Fibroblast of skin of left biceps (primary cell): Measurements from ENCODE around the gene ZNF239.
A peak's percentile ranks its signal among the peaks of the same experiment; 100 is the strongest.
"Not testable (repeated sequence)": the region's sequence is repeated elsewhere in the genome, so short reads cannot be mapped to it uniquely, and the experiment has no call there.

Source experiments
- DNase-seq, 2 experiments: peaks; one replicate each; pipeline ENCODE4 v3.0.0-alpha.2; 2013; ENCODE audit warnings: low read depth in 2 of 2

The ZNF239 gene

DNA sequence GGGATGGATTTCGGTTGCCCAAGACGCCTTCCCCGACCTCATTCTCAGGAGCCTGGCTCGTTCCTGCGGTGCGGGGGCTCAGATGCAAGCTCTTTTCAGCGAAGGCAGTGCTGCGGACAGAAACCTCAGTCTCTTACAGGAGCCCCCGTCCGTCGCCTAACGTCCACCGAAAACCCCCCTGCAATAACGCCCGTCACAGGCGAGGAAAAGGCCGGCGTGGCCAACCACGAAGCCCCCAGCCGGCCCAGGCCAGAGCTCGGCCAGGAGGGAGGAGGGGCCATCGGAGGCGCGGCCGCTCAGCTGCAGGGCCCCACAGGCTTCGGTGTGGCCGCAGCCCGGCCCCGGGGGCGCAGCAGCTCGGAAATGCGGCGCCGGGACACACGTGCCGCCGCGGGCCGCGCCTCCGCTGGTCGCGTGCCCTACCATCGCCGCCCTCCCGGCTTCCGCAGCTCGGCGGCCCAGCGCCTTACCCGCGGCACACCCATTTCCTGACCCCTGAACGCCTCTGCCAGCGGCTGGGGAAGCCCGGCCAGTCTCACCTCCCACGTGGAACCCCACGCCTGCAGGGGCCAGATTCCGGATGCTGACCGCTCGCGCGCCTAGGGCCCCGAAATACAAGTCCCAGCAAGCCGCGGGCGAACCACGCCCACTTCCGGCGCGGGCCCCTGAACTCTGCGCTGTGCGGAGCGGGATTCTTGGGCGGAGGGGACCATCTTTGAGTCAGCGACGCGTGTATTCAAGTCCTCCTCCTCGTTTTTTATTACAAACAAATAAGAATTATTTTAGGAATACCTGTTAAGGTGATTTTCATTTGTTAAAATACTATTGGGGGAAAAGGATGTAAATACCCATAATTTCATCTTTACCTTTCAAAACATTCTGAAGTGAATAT is at the start of gene ZNF239:
TSS of gene ZNF239 (minus strand) at position 616 of the 892 bp plus-strand sequence. CDS start 16,537 bp downstream, outside the sequence.
- DNase-seq, result peak; percentile 54 to 56

- DNase-seq, result no peak
Measured at GRCh38 chr10:43623351-43623750, 48.9 kb upstream of the ZNF239 start.

DNA sequence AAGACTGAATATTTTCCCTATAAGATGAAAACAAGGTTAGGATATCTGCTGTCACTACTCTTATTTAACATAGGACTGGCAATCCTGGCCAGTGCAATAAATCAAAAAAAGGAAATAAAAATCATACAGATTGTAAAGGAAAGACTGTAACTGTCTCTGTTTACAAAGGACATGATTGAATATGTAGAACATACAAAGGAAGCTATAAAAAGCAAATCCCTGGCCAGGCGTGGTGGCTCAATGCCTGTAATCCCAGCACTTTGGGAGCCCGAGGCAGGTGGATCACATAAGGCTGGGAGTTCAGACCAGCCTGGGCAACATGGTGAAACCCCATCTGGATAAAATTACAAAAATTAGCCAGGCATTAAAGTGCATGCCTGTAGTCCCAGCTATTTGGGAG is 47.6 kb upstream of the ZNF239 start:
- no peak for DNase-seq

DNA sequence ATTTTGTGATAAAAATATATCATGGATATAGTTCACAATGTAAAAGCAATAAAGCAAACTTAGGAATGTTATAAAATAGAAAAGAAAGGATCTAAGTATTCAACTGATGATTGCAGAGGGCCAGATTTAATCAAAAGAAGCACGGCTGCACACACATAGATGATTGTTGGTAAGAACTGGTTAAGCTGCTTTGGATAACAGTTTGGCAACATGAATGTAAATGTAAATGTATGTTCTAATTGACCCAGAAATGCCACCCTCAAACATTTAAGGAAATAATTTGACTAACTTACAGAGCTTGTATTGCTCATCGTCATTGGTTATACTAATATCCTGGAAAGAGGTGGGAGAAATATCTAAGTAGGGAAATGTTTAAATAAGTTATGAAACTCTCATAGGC is 45.0 kb upstream of the ZNF239 start:
- no peak for DNase-seq

GRCh38 chr10:43616697-43617370 is 42.4 kb upstream of the ZNF239 start:
- DNase-seq, result no peak

- no peak for DNase-seq
Measured at GRCh38 chr10:43610636-43611035, 36.2 kb upstream of the ZNF239 start.

DNA sequence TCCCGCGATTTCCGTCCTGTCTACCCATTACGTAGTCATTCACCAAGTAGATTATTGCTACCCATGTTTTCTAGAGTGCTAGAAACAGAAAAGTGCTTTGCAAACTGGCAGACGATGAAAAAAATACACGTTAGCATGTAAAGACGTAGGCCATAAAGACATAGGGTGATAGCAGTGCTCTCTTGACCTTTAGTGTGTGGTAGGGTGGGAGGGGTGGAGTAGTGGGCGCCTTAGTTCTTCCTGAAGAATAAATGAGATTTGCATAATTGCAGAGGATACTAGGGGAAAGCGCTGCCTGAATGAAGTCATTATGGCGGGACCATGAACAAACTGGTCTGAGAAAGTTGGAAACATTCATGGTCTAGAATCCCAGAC is 32.8 kb upstream of the ZNF239 start:
- no peak for DNase-seq

GRCh38 chr10:43606323-43607198 is 32.1 kb upstream of the ZNF239 start, which contains the start of gene ZNF485:
Gene ZNF485, plus strand, starts transcription at chr10:43606438. Its CDS starts 613 bp downstream, at chr10:43607051.
- DNase-seq, result peak in 1 of 2 experiments; percentile 16

- no peak for DNase-seq
Measured at GRCh38 chr10:43605850-43606322, 31.5 kb upstream of the ZNF239 start.

DNA sequence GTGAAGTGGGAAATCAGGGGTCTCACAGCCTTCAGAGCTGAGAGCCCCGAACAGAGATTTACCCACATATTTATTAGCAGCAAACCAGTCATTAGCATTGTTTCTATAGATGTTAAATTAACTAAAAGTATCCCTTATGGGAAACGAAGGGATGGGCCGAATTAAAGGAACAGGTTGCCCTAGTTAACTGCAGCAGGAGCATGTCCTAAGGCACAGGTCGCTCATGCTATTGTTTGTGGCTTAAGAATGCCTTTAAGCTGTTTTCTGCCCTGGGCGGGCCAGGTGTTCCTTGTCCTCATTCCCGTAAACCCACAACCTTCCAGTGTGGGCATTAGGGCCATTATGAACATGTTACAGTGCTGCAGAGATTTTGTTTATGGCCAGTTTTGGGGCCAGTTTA is 27.2 kb upstream of the ZNF239 start:
- DNase-seq, result not testable (repeated sequence)

DNA sequence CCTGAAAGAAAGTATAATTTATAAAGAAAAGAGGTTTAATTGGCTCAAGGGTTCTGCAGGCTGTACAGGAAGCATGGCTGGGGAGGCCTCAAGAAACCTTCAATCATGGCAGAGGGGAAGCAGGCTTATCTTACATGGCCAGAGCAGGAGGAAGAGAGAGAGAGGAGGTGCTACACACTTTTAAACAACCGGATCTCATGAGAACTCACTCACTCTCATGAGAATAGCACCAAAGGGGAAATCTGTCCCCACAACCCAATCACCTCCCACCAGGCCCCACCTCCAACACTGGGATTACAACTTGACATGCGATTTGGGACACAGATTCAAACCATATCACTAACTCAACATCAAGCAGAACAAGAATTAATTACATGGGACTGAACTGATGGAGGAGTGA is 24.9 kb upstream of the ZNF239 start:
- DNase-seq, result no peak

GRCh38 chr10:43598446-43598845 is 24.0 kb upstream of the ZNF239 start:
- DNase-seq, result no peak

DNA sequence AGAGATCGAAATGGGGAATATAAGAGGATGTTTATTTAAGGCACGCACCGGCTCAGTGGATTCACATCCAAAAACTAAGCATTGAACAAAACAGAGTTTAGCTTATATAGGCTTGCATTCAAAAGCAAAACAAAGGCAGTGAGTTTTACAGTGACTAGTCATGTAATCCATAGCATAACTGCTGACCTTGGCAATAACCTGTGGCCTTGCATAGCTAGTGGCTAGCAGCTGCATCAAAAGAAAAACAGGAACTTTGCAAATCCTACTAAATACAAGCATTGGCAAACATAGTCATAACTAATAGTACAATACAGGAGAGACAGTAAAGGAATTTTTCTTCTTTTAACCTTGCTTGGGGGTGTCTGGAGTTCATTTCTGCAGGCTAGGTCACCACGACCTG is 22.1 kb upstream of the ZNF239 start:
- no peak for DNase-seq

DNA sequence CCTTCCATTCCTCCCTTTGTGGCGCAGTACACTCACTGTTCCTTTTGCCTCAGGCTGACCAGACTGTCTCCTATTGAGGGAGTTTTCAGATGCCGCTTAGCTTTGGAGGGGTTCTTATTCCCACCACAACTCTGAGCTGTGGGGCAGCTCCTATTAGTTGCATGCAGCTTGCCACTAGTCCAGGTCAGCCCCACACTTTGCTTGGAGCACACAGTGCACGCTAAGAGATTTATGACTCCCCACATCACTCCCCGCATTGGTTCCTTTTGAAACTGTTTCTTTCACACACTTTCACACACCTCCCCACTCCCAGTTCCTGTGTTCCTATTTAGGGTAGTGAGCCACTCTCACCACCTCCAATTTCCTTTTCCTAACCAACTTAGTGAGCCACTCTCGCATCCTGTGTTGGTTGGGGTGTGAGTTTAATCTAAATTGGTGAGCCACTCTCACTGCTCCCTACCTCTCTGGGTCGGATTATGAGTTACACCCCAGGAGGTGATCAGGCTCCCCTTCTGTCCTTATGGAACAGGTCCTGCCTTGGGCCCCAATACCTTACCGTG is 21.4 kb upstream of the ZNF239 start:
- DNase-seq, result no peak

- DNase-seq, result no peak
Measured at GRCh38 chr10:43594944-43595589, 20.7 kb upstream of the ZNF239 start.

DNA sequence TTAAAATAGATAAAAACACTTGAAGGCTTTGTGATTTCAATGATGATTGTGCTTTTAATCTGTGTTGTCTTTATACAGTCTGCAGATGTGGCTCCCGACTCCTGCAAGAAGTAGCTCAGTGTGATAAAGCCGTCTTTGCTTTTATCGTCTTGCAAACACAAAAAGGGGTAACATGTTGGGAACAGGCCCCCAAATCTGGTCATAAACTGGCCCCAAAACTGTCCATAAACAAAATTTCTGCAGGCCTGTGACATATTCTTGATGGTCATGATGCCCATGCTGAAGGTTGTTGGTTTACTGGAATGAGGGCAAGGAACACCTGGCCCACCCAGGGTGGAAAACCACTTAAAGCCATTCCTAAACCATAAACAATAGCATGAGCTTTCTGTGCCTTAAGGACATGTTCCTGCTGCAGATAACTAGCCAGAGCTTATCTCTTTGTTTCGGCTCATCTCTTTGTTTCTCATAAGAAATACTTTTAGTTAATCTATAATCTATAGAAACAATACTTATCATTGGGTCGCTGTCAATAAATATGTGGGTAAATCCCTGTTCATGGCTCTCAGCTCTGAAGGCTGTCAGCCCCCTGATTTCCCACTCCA is 17.0 kb upstream of the ZNF239 start:
- DNase-seq, result no peak

GRCh38 chr10:43586730-43587115 is 12.3 kb upstream of the ZNF239 start:
- DNase-seq, result not testable (repeated sequence)

GRCh38 chr10:43585981-43586729 is 11.7 kb upstream of the ZNF239 start:
- no peak for DNase-seq

DNA sequence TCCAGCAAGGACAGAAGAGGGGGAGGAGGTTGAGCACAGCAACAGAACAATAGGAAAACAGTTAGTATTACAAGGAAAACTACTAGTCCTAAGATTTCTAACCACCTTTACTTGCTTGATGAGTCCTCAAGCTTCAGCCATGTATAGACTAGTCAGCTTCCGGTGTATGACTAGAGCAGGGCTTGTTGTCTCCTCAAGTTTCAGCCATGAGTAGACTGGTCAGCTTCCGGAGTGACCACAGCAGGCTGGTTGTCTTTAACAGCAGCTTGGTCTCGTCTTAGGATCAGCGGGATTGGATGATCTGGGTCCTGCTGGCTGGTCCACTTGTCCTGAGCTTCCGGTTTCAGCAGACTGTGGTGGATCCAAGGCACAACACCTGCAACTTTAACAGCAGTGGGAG is 10.6 kb upstream of the ZNF239 start:
- DNase-seq, result no peak

DNA sequence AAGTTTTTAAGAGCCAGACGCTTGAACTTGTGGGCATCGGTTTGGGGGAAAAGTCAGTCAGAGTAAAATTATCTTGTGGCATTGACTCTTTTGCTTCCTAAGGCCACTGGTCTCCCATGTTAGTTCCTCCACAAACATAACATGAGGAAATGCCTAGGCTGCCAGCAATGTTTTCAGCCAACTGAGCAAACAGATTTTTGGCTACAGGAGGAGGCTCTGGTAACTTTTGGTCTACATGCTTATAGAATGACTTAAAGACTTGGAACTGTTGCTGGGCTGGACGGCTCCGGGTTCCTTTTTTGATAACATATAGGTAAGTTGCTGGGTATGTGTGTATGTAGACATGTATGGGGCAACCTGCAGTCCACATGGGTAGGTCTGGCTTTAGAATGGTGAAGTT is 9.6 kb upstream of the ZNF239 start:
- no peak for DNase-seq
